HepG2 (cell line): Measurements from ENCODE around the gene IFNAR2. TPM values are rescaled to one million over a fixed set of nuclear protein-coding genes. Genes with fewer than 3 reads are reported as not detected.
A peak's percentile ranks its signal among the peaks of the same experiment; 100 is the strongest.

Source experiments
- ATAC-seq: fragments of 200-7000 bp; cut with Tn5 transposase; 3 replicates; pipeline ENCODE4 v1.9.1; 2020; ENCODE audit warnings: mild to moderate bottlenecking, moderate library complexity
- BruUV-seq: library from RNA; stranded (reverse); fragments of 400-500 nt; replicated peaks from 2 replicates; lab custom pipeline; 2021; lab: Mats Ljungman, UMichigan
- CTCF ChIA-PET: fragments of 300-600 bp; formaldehyde crosslinking; extraction: SDS; loops from one replicate; lab custom pipeline; 2021; ENCODE audit warnings: low total read pairs, inconsistent platforms, low intra/inter-chr PET ratio; lab: Yijun Ruan, JAX
- POLR2A ChIA-PET: fragments of 350-600 bp; sonication (Branson Sonifier 250); formaldehyde crosslinking; loops from one replicate; lab custom pipeline; 2020; ENCODE audit warnings: antibody characterized with exemption, inconsistent platforms; lab: Yijun Ruan, JAX
- DNase-seq: peaks from one replicate; pipeline ENCODE4 v3.0.0-alpha.2; 2015; ENCODE audit warnings: low spot score
- FAIRE-seq: peaks from 3 replicates; lab custom pipeline; 2011; peaks lifted over from hg19 to GRCh38; lab: Jason Lieb, UNC
- H2AFZ ChIP-seq: one replicate; pipeline ENCODE4 v1.6.1; 2011; ENCODE audit warnings: low read length, inconsistent platforms
- H3K27ac ChIP-seq: fragments of 300-600 bp; 3 replicates; pipeline ENCODE4 v1.8.0; 2011; ENCODE audit warnings: mixed run types, mild to moderate bottlenecking, mixed read lengths, low read length, inconsistent platforms; ENCODE audit not compliant: insufficient read depth; ENCODE audit errors: extremely low read length
- H3K27me3 ChIP-seq, 2 experiments: fragments of 200-600 bp in 1 of 2; 2 replicates in 1 of 2; 3 replicates in 1 of 2; pipeline versions ENCODE4 v1.6.0 to v1.8.0; 2011; ENCODE audit warnings: low read length in 2 of 2, mild to moderate bottlenecking in 2 of 2, moderate library complexity in 2 of 2, inconsistent platforms in 1 of 2; ENCODE audit not compliant: insufficient read depth in 2 of 2, control insufficient read depth in 1 of 2
- H3K36me3 ChIP-seq, 2 experiments: fragments of 200-600 bp in 1 of 2; replicated peaks in 1 of 2; 2 replicates in 1 of 2; 3 replicates in 1 of 2; pipeline versions ENCODE4 v1.5.1 to v1.8.0; 2011; ENCODE audit warnings: low read length in 2 of 2, inconsistent platforms in 1 of 2; ENCODE audit not compliant: insufficient read depth in 2 of 2, control insufficient read depth in 1 of 2
- H3K4me1 ChIP-seq: 2 replicates; pipeline ENCODE4 v1.5.1; 2012; ENCODE audit warnings: low read length, inconsistent platforms; ENCODE audit not compliant: insufficient read depth
- H3K4me2 ChIP-seq: 2 replicates; pipeline ENCODE4 v1.6.0; 2011; ENCODE audit warnings: low read depth, low read length, inconsistent platforms
- H3K4me3 ChIP-seq, 3 experiments: fragments of 200-600 bp in 1 of 3; sonication (generic), shearing (Covaris generic) in 1 of 3; replicated peaks in 1 of 3; 2 replicates each; pipeline ENCODE4 v1.5.1; 2011 to 2016; ENCODE audit warnings: low read length in 3 of 3, inconsistent platforms in 2 of 3, low read depth in 2 of 3, mild to moderate bottlenecking in 2 of 3, control low read depth in 1 of 3, mixed read lengths in 1 of 3; ENCODE audit not compliant: insufficient read depth in 1 of 3
- H3K79me2 ChIP-seq: one replicate; pipeline ENCODE4 v1.6.1; 2011; ENCODE audit warnings: low read length, inconsistent platforms; ENCODE audit not compliant: insufficient read depth
- H3K9ac ChIP-seq: 2 replicates; pipeline ENCODE4 v1.6.0; 2011; ENCODE audit warnings: mild to moderate bottlenecking, low read depth, low read length, inconsistent platforms; ENCODE audit not compliant: insufficient read depth
- H3K9me3 ChIP-seq: 2 replicates; pipeline ENCODE4 v1.5.1; 2012; ENCODE audit warnings: mild to moderate bottlenecking, low read length
- H4K20me1 ChIP-seq: 2 replicates; pipeline ENCODE4 v1.6.0; 2011; ENCODE audit warnings: inconsistent platforms, mild to moderate bottlenecking, low read length, moderate library complexity; ENCODE audit not compliant: insufficient read depth
- CEBPZ ChIP-seq: IDR thresholded peaks from 2 replicates; pipeline ENCODE4 v1.6.1; 2012; ENCODE audit warnings: low read length, improper control_type of control experiment
- LCORL ChIP-seq, 2 experiments: fragments of 450-650 bp in 1 of 2; sonication (generic) in 1 of 2; formaldehyde crosslinking in 1 of 2; IDR thresholded peaks; 2 replicates each; pipeline versions ENCODE4 v1.5.0 to v1.6.1; 2017 to 2020; ENCODE audit warnings: antibody characterized with exemption in 1 of 2, missing genetic modification reagents in 1 of 2
- MED1 ChIP-seq: sonication (generic); formaldehyde crosslinking; IDR thresholded peaks from 2 replicates; pipeline ENCODE4 v1.4.0; 2020; ENCODE audit warnings: missing genetic modification reagents
- NFE2 ChIP-seq: sonication (generic); formaldehyde crosslinking; IDR thresholded peaks from 2 replicates; pipeline ENCODE4 v1.4.0; 2020; ENCODE audit warnings: missing genetic modification reagents
- SMARCC2 ChIP-seq: fragments of 450-650 bp; IDR thresholded peaks from 2 replicates; pipeline ENCODE4 v1.6.1; 2017; ENCODE audit warnings: antibody characterized with exemption, mild to moderate bottlenecking
- TEAD3 ChIP-seq: optimal IDR thresholded peaks from 2 replicates; pipeline ENCODE3; 2016; ENCODE audit warnings: borderline replicate concordance
- ZNF3 ChIP-seq: IDR thresholded peaks from 2 replicates; pipeline ENCODE4 v1.7.0; 2017; ENCODE audit warnings: inconsistent platforms
- ZNF567 ChIP-seq: sonication (generic); formaldehyde crosslinking; IDR thresholded peaks from 2 replicates; pipeline ENCODE4 v1.8.1; 2023; ENCODE audit warnings: mild to moderate bottlenecking, missing genetic modification reagents, borderline replicate concordance
- WGBS: methylation state at CpG from one replicate; pipeline ENCODE4 v1.1.6; 2017; ENCODE audit warnings: low lambda C conversion rate; 5-methylcytosine and 5-hydroxymethylcytosine counted together
- in situ Hi-C: cut with HindIII; loops from 2 replicates; pipeline ENCODE4 v1.10.0; 2017; ENCODE audit warnings: low pct_unique_long_range_greater_than_20kb; ENCODE audit not compliant: extremely low pct_ligation_motif_present
- intact Hi-C: fragments of 100-400 bp; cut with micrococcal nuclease; formaldehyde crosslinking; loops from one replicate; pipeline ENCODE4 v1.10.0; 2022; ENCODE audit not compliant: unreplicated experiment
- polyA plus RNA-seq, 8 experiments: library from polyadenylated mRNA; depleted of rRNA in 3 of 8; stranded (reverse) in 7 of 8; unstranded in 1 of 8; fragments of >200 nt; fragmentation: Illumina TruSeq in 4 of 8; extraction: Trizol in 4 of 8; gene quantifications; 2 replicates each; pipeline versions ENCODE4 v1.2.1 to v1.2.3, GENCODE V29; 2011 to 2016; ENCODE audit warnings: low read depth in 4 of 8, missing spikeins in 1 of 8, mixed read lengths in 1 of 8; ENCODE audit not compliant: insufficient read depth in 1 of 8
- total RNA-seq, 5 experiments: library from RNA; depleted of rRNA; stranded (reverse); fragments of >200 nt; fragmentation: Illumina TruSeq; extraction: Trizol; gene quantifications; 2 replicates each; pipeline ENCODE4 v1.2.3, GENCODE V29; 2016; ENCODE audit warnings: low read depth in 1 of 5
- TF ChIP-seq, protein P1 (sequence below): sonication (generic); formaldehyde crosslinking; IDR thresholded peaks from 2 replicates; pipeline ENCODE4 v1.4.0; 2020; ENCODE audit warnings: mild to moderate bottlenecking, missing genetic modification reagents, borderline replicate concordance

IFNAR2 gene
- total and polyA plus RNA-seq, 2 of the 13 experiments (the other 11 are each of a cell fraction or from before 2014, with no cell fraction given) = 5.1 to 24.1 TPM

- no TSS peak for BruUV-seq
- peaks cover 6 to 53% of the 10 kb centered on the region in 2 experiments for H3K36me3 ChIP-seq
- CTCF ChIA-PET = no interaction called here
Observed at GRCh38 chr21:33246506-33246905, 16.8 kb downstream of the IFNAR2 start.

More at GRCh38 chr21:33246506-33246905, 16.8 kb downstream of the IFNAR2 start:
- WGBS = 100% methylated on average over 5 of the region's 5 CpGs
- Histone ChIP-seq H4K20me1 (no peaks in the 10 kb centered on the region), H2AFZ (no peak overlapping the region), H3K27me3 (no peaks in the 10 kb centered on the region), H3K4me1 (peaks cover 24% of the 10 kb centered on the region), H3K79me2 (no peaks in the 10 kb centered on the region), H3K9ac (no peak overlapping the region), H3K4me2 (no peak overlapping the region), H3K4me3 (no peak overlapping the region), H3K9me3 (no peaks in the 10 kb centered on the region), H3K27ac (peak overlapping the region; percentile 24)
- ATAC-seq = no peak
- no peak for FAIRE-seq
- DNase-seq = no peak
- POLR2A ChIA-PET = no interaction called here
- in situ Hi-C loops (no loop called here), intact Hi-C loops (no loop called here)
- no peak for TF ChIP-seq SMARCC2
- TF ChIP-seq NFE2 (CRISPR knock-in tag) = no peak
- TF ChIP-seq TEAD3 = no peak
- no peak for TF ChIP-seq LCORL (IDR thresholded peaks at IDR 0.05)
- TF ChIP-seq LCORL (CRISPR knock-in tag; IDR thresholded peaks at IDR 0.05) = no peak
- no peak for TF ChIP-seq CEBPZ
- no peak for TF ChIP-seq MED1
- TF ChIP-seq ZNF3 (CRISPR knock-in tag) = no peak
- TF ChIP-seq, protein P1, sequence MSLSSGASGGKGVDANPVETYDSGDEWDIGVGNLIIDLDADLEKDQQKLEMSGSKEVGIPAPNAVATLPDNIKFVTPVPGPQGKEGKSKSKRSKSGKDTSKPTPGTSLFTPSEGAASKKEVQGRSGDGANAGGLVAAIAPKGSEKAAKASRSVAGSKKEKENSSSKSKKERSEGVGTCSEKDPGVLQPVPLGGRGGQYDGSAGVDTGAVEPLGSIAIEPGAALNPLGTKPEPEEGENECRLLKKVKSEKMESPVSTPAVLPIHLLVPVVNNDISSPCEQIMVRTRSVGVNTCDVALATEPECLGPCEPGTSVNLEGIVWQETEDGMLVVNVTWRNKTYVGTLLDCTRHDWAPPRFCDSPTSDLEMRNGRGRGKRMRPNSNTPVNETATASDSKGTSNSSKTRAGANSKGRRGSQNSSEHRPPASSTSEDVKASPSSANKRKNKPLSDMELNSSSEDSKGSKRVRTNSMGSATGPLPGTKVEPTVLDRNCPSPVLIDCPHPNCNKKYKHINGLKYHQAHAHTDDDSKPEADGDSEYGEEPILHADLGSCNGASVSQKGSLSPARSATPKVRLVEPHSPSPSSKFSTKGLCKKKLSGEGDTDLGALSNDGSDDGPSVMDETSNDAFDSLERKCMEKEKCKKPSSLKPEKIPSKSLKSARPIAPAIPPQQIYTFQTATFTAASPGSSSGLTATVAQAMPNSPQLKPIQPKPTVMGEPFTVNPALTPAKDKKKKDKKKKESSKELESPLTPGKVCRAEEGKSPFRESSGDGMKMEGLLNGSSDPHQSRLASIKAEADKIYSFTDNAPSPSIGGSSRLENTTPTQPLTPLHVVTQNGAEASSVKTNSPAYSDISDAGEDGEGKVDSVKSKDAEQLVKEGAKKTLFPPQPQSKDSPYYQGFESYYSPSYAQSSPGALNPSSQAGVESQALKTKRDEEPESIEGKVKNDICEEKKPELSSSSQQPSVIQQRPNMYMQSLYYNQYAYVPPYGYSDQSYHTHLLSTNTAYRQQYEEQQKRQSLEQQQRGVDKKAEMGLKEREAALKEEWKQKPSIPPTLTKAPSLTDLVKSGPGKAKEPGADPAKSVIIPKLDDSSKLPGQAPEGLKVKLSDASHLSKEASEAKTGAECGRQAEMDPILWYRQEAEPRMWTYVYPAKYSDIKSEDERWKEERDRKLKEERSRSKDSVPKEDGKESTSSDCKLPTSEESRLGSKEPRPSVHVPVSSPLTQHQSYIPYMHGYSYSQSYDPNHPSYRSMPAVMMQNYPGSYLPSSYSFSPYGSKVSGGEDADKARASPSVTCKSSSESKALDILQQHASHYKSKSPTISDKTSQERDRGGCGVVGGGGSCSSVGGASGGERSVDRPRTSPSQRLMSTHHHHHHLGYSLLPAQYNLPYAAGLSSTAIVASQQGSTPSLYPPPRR = no peak
- TF ChIP-seq ZNF567 (CRISPR knock-in tag) = no peak
